ENCODE results near the gene PAQR5. TPM values are rescaled to one million over a fixed set of nuclear protein-coding genes. Genes with fewer than 3 reads are reported as not detected.

Gene PAQR5
- total and polyA plus RNA-seq, 2 donors (not counting 3 experiments of a cell fraction or from before 2014, with no cell fraction given): 0.08 to 0.09 TPM

DNA sequence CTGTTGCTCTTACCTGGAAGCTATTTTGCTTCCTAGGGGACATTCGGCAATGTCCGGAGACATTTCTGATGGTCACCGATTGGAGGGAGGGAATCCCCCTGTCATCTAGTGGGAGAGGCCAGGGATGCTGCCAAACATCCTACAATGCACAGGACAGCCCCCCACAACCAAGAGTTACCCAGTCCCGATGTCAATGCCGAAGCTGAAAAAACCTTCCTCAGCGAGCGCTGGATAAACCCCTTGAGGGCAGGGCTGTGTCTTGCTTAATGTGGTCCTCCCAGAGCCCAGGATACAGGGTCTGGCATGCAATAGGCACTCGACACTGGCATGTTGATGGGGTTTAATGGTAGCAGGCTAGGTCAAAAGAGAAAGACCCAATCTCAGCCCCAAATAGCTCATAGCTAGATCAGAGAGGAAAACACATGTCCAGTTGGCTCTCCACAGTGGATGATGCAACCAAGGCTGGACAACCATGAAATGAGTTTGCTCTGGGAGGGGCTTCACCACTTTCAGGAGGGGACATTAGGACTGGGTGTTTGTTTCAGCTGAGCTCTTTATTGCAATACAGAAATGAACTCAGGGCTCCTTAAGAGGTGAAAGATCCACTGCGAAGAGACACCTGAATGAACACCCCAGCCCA lies 16.5 kb upstream of the PAQR5 start:
- H3K79me2 ChIP-seq (ENCODE audit: control insufficient read depth, insufficient read depth, low read length): no peaks in the 10 kb centered on the region
- H3K27ac ChIP-seq (ENCODE audit: insufficient read depth, low read depth, low read length): no peak overlapping the region
- ChIA-PET CTCF (interaction anchor here (0.8 kb wide), 1 partner anchor 223 kb away, joined by 3 read pairs; no protein-coding TSS in a partner anchor), POLR2A (no interaction called here)
- no peak overlapping the region for H2AFZ ChIP-seq (ENCODE audit: low read depth, low read length)
- H3K4me3 ChIP-seq (replicated peaks in 1 of 3; ENCODE audit: insufficient read depth in 1 of 3, low read depth in 1 of 3, low read length in 3 of 3): no peak overlapping the region
- no peaks in the 10 kb centered on the region for H4K20me1 ChIP-seq (replicated peaks; ENCODE audit: control insufficient read depth, extremely low read depth, insufficient read depth, low read length)
- no peaks in the 10 kb centered on the region for H3K9me3 ChIP-seq (replicated peaks; ENCODE audit: control insufficient read depth, insufficient read depth, low read length)
- no peak overlapping the region for H3K4me2 ChIP-seq (ENCODE audit: insufficient read depth, low read length)
- intact Hi-C loops (cut with micrococcal nuclease) (no loop called here), dilution Hi-C loops (cut with MboI; ENCODE audit: extremely low pct_ligation_motif_present, low sequenced_read_pairs) (no loop called here)
- H3K9me1 ChIP-seq (replicated peaks; ENCODE audit: control insufficient read depth, extremely low read depth, insufficient read depth, low read length): no peaks in the 10 kb centered on the region
- H3K9ac ChIP-seq (replicated peaks; ENCODE audit: extremely low read depth, insufficient read depth, low read length): no peak overlapping the region
- no peaks in the 10 kb centered on the region for H3K36me3 ChIP-seq (ENCODE audit: control insufficient read depth in 2 of 2, extremely low read depth in 1 of 2, insufficient read depth in 2 of 2, low read length in 2 of 2)
- no TSS peak for BruUV-seq (replicated peaks)
- TF ChIP-seq EZH2 (IDR thresholded peaks at IDR 0.05; ENCODE audit: borderline replicate concordance, low read depth, low read length, severe bottlenecking) (no peak), GATA2 (IDR thresholded peaks at IDR 0.05; ENCODE audit: insufficient read depth, insufficient read length, low read depth, low read length) (no peak), MYC (IDR thresholded peaks at IDR 0.05; ENCODE audit: low read depth, low read length) (no peak), POLR2A (IDR thresholded peaks at IDR 0.05; ENCODE audit: low read depth, low read length) (no peak), JUN (IDR thresholded peaks at IDR 0.05; ENCODE audit: borderline replicate concordance, insufficient read depth, insufficient read length, low read depth) (no peak), POLR2AphosphoS5 (IDR thresholded peaks at IDR 0.05; ENCODE audit: insufficient read depth, low read depth, low read length) (no peak), FOS (IDR thresholded peaks at IDR 0.05; ENCODE audit: borderline replicate concordance, insufficient read depth, low read length) (no peak)
- TF ChIP-seq, protein P1, sequence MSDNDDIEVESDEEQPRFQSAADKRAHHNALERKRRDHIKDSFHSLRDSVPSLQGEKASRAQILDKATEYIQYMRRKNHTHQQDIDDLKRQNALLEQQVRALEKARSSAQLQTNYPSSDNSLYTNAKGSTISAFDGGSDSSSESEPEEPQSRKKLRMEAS (IDR thresholded peaks at IDR 0.05; ENCODE audit: insufficient read depth, insufficient read length): no peak
- TF ChIP-seq, protein P2, sequence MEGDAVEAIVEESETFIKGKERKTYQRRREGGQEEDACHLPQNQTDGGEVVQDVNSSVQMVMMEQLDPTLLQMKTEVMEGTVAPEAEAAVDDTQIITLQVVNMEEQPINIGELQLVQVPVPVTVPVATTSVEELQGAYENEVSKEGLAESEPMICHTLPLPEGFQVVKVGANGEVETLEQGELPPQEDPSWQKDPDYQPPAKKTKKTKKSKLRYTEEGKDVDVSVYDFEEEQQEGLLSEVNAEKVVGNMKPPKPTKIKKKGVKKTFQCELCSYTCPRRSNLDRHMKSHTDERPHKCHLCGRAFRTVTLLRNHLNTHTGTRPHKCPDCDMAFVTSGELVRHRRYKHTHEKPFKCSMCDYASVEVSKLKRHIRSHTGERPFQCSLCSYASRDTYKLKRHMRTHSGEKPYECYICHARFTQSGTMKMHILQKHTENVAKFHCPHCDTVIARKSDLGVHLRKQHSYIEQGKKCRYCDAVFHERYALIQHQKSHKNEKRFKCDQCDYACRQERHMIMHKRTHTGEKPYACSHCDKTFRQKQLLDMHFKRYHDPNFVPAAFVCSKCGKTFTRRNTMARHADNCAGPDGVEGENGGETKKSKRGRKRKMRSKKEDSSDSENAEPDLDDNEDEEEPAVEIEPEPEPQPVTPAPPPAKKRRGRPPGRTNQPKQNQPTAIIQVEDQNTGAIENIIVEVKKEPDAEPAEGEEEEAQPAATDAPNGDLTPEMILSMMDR (IDR thresholded peaks at IDR 0.05; ENCODE audit: extremely low read depth in 1 of 2, insufficient read depth in 1 of 2, low read depth in 1 of 2, low read length in 2 of 2): no peak
- no peak for FAIRE-seq
- H3K4me1 ChIP-seq (ENCODE audit: control insufficient read depth, extremely low read depth, insufficient read depth, low read length): no peaks in the 10 kb centered on the region
- no peak for DNase-seq (ENCODE audit: low read depth, low spot score)
- no peaks in the 10 kb centered on the region for H3K27me3 ChIP-seq (ENCODE audit: control insufficient read depth in 2 of 2, insufficient read depth in 2 of 2, low read length in 2 of 2)

All from endothelial cell of umbilical vein (primary cell).